ENCODE data around the gene NRIP2. TPM values are rescaled to one million over a fixed set of nuclear protein-coding genes. Genes with fewer than 3 reads are reported as not detected.
A peak's percentile ranks its signal among the peaks of the same experiment; 100 is the strongest.

NRIP2 gene
- total and polyA plus RNA-seq, 2 experiments from 2014 or later: 0.95 TPM; not detected in 1

- Histone ChIP-seq H3K4me2 (no peak overlapping the region), H3K27ac (no peak overlapping the region), H2AFZ (no peak overlapping the region), H4K20me1 (ENCODE audit: insufficient read depth, poor library complexity, severe bottlenecking) (no peaks in the 10 kb centered on the region), H3K36me3 (replicated peaks; ENCODE audit: insufficient read depth, low read depth) (no peaks in the 10 kb centered on the region), H3K9me3 (ENCODE audit: low read depth) (no peaks in the 10 kb centered on the region), H3K79me2 (no peaks in the 10 kb centered on the region), H3K4me3 (no peak overlapping the region), H3K4me1 (ENCODE audit: insufficient read depth) (peaks cover 3% of the 10 kb centered on the region), H3K27me3 (no peaks in the 10 kb centered on the region), H3K9me2 (replicated peaks; ENCODE audit: insufficient read depth) (no peaks in the 10 kb centered on the region)
- TF ChIP-seq CTCF (IDR thresholded peaks at IDR 0.05; ENCODE audit: poor library complexity) (peak; percentile 80), EZH2phosphoT487 (IDR thresholded peaks at IDR 0.05; ENCODE audit: low read depth, severe bottlenecking, unreplicated experiment) (no peak)
- DNase-seq (ENCODE audit: low spot score): peak; percentile 89
- 18% methylated on average over 11 of the region's 11 CpGs for whole genome bisulfite sequencing (ENCODE audit: low lambda C conversion rate, missing lambda C conversion rate)
Measured at GRCh38 chr12:2853626-2854025, 18.8 kb upstream of the NRIP2 start.

- Histone ChIP-seq H3K4me2 (no peak overlapping the region), H3K9me2 (replicated peaks; ENCODE audit: insufficient read depth) (no peaks in the 10 kb centered on the region), H3K4me3 (no peak overlapping the region), H3K9me3 (ENCODE audit: low read depth) (no peaks in the 10 kb centered on the region), H3K27ac (no peak overlapping the region), H3K4me1 (ENCODE audit: insufficient read depth) (peaks cover 7% of the 10 kb centered on the region), H4K20me1 (ENCODE audit: insufficient read depth, poor library complexity, severe bottlenecking) (no peaks in the 10 kb centered on the region), H3K36me3 (replicated peaks; ENCODE audit: insufficient read depth, low read depth) (no peaks in the 10 kb centered on the region), H2AFZ (no peak overlapping the region), H3K79me2 (no peaks in the 10 kb centered on the region), H3K27me3 (no peaks in the 10 kb centered on the region)
- WGBS (ENCODE audit: low lambda C conversion rate, missing lambda C conversion rate): 100% methylated on average over 3 of the region's 3 CpGs
- DNase-seq (ENCODE audit: low spot score): no peak
- TF ChIP-seq CTCF (IDR thresholded peaks at IDR 0.05; ENCODE audit: poor library complexity) (no peak), EZH2phosphoT487 (IDR thresholded peaks at IDR 0.05; ENCODE audit: low read depth, severe bottlenecking, unreplicated experiment) (no peak), EZH2 (IDR thresholded peaks at IDR 0.05; ENCODE audit: borderline replicate concordance) (no peak)
Measured at GRCh38 chr12:2851931-2852330, 17.1 kb upstream of the NRIP2 start.

DNA sequence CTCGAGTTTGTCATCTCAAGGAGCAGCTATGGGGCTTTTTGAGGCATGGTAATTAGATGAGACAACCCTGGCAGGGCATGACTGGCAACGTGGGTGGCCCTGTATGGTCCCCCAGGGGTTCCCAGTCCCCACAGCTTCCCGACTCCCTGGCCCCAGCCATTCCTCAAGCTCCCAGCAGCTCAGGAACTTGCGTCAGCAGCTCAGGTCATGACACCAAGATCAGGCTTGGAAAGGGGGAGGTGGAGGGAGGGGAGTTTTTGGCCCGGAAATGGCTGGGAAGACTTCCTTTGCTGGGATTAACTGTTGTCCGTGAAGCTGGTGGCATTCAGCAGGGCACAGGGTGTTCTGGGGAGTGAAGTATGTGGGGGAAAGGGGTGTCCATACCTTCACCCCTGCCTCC is 10.4 kb upstream of the NRIP2 start:
- peak overlapping the region; percentile 53 for H3K4me2 ChIP-seq
- H3K9me3 ChIP-seq (ENCODE audit: low read depth): no peaks in the 10 kb centered on the region
- no peaks in the 10 kb centered on the region for H3K79me2 ChIP-seq

More for the DNA sequence above, 10.4 kb upstream of the NRIP2 start:
- no peaks in the 10 kb centered on the region for H3K36me3 ChIP-seq (replicated peaks; ENCODE audit: insufficient read depth, low read depth)
- no peaks in the 10 kb centered on the region for H3K9me2 ChIP-seq (replicated peaks; ENCODE audit: insufficient read depth)
- no peaks in the 10 kb centered on the region for H3K27me3 ChIP-seq
- H3K4me3 ChIP-seq: no peak overlapping the region
- peaks cover 11% of the 10 kb centered on the region for H3K4me1 ChIP-seq (ENCODE audit: insufficient read depth)
- TF ChIP-seq EZH2phosphoT487 (IDR thresholded peaks at IDR 0.05; ENCODE audit: low read depth, severe bottlenecking, unreplicated experiment) (no peak), EZH2 (IDR thresholded peaks at IDR 0.05; ENCODE audit: borderline replicate concordance) (no peak), CTCF (IDR thresholded peaks at IDR 0.05; ENCODE audit: poor library complexity) (no peak)
- H3K27ac ChIP-seq: no peak overlapping the region
- H4K20me1 ChIP-seq (ENCODE audit: insufficient read depth, poor library complexity, severe bottlenecking): no peaks in the 10 kb centered on the region
- DNase-seq (ENCODE audit: low spot score): no peak
- 39% methylated on average over 6 of the region's 6 CpGs for WGBS (ENCODE audit: low lambda C conversion rate, missing lambda C conversion rate)
- no peak overlapping the region for H2AFZ ChIP-seq
